Prostate gland (tissue), 2 donors: ENCODE results near the gene FSIP1. TPM values are rescaled to one million over a fixed set of nuclear protein-coding genes. Genes with fewer than 3 reads are reported as not detected.

Experiments
- DNase-seq: peaks from one replicate; pipeline ENCODE4 v3.0.0-alpha.2; 2019; ENCODE audit warnings: low spot score
- H3K27ac ChIP-seq, 2 donors: fragments of 200-600 bp; sonication (generic); 2 replicates each; pipeline ENCODE4 v1.5.1; 2017 to 2019
- H3K27me3 ChIP-seq: fragments of 200-600 bp; sonication (generic); replicated peaks from 2 replicates; pipeline ENCODE4 v1.5.1; 2019; ENCODE audit not compliant: insufficient read depth
- H3K36me3 ChIP-seq, 2 donors: fragments of 200-600 bp; sonication (generic); 1 replicate in 1 of 2; 2 replicates in 1 of 2; pipeline versions ENCODE4 v1.5.1 to v1.8.1; 2017 to 2019
- H3K4me1 ChIP-seq: fragments of 200-600 bp; sonication (generic); replicated peaks from 2 replicates; pipeline ENCODE4 v1.5.1; 2019
- H3K4me3 ChIP-seq, 2 donors: fragments of 200-600 bp; sonication (generic); 2 replicates each; pipeline ENCODE4 v1.5.1; 2017 to 2019
- H3K9me3 ChIP-seq: fragments of 200-600 bp; sonication (generic); 2 replicates; pipeline ENCODE4 v1.5.1; 2017
- POLR2A ChIP-seq: fragments of 450-650 bp; IDR thresholded peaks from one replicate; pipeline ENCODE4 v1.6.1; 2016; ENCODE audit warnings: antibody characterized with exemption, mild to moderate bottlenecking
- POLR2AphosphoS5 ChIP-seq: sonication (generic); formaldehyde crosslinking; IDR thresholded peaks from one replicate; pipeline ENCODE4 v1.6.1; 2017; ENCODE audit warnings: antibody characterized with exemption
- WGBS: methylation state at CpG from one replicate; pipeline ENCODE4 v1.1.5; 2018; 5-methylcytosine and 5-hydroxymethylcytosine counted together
- intact Hi-C: fragments of 100-400 bp; cut with DNase I; formaldehyde crosslinking; loops from one replicate; pipeline ENCODE4 v1.14.2; 2022
- total RNA-seq, 2 donors: library from RNA; depleted of rRNA; stranded (reverse); fragments of >200 nt; gene quantifications; one replicate each; pipeline ENCODE4 v1.1.0, GENCODE V29; 2016
- TF ChIP-seq, protein P1 (sequence below), 4 experiments: fragments of 200-600 bp in 2 of 4; fragments of 450-650 bp in 2 of 4; sonication (generic) in 2 of 4; IDR thresholded peaks; 1 replicate in 3 of 4; 2 replicates in 1 of 4; pipeline ENCODE4 v1.5.1; 2016 to 2019; ENCODE audit warnings: antibody characterized with exemption in 4 of 4, mild to moderate bottlenecking in 2 of 4, moderate library complexity in 2 of 4

The FSIP1 gene
- total RNA-seq, 2 donors from 2014 or later, result 1.6 to 2.3 TPM

DNA sequence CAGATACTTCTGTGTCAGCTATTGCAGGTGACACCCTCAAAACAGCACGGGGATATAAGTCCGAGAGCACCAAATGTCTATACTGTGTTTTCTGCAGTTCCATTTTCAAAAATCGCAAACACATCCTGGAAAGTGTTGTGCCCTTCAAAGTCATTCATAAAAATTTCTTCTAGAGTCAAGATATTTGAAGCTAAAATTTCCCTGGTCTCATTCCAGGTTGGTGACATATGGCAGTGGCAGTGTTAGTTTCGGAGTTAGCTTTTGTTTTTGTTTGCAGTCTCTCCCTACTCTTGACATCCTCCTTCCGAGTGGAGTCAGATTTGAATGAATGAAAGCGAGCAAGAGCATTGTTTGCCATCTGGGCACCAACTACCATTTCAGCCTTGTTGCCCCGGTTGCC lies 3.2 kb upstream of the FSIP1 start:
- no peak for TF ChIP-seq POLR2A
- TF ChIP-seq POLR2AphosphoS5, result no peak
- TF ChIP-seq, protein P1, sequence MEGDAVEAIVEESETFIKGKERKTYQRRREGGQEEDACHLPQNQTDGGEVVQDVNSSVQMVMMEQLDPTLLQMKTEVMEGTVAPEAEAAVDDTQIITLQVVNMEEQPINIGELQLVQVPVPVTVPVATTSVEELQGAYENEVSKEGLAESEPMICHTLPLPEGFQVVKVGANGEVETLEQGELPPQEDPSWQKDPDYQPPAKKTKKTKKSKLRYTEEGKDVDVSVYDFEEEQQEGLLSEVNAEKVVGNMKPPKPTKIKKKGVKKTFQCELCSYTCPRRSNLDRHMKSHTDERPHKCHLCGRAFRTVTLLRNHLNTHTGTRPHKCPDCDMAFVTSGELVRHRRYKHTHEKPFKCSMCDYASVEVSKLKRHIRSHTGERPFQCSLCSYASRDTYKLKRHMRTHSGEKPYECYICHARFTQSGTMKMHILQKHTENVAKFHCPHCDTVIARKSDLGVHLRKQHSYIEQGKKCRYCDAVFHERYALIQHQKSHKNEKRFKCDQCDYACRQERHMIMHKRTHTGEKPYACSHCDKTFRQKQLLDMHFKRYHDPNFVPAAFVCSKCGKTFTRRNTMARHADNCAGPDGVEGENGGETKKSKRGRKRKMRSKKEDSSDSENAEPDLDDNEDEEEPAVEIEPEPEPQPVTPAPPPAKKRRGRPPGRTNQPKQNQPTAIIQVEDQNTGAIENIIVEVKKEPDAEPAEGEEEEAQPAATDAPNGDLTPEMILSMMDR (IDR thresholded peaks at IDR 0.05), result no peak
- no peak for DNase-seq
- Histone ChIP-seq H3K4me3 (no peak overlapping the region), H3K27me3 (no peaks in the 10 kb centered on the region), H3K9me3 (no peaks in the 10 kb centered on the region), H3K36me3 (no peaks in the 10 kb centered on the region), H3K27ac (peak overlapping the region in 1 of 2 donors; percentile 81), H3K4me1 (peaks cover 15% of the 10 kb centered on the region)
- intact Hi-C loops, result loop anchor here (1.0 to 2.0 kb wide), 2 partner anchors 89 to 191 kb away; no protein-coding TSS in a partner anchor
- 72% methylated on average over 7 of the region's 7 CpGs for WGBS

DNA sequence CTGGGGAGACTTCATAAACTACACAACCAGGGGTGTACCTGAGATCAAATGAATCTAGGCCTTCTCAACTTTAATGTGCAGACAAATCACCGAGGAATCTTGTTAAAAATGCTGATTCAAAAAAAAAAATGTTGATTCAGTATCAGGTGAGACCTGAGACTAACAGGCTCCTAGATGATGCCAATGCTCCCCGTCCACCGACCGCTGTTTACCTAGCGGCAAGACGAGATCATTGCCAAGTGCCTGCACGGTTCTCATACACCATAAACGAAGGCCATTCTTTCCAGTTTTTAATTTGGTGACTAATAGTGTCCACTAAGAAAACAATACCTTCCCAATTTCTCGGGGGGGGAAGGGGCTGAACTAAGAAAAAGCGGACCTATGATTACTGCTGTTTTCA lies 2.5 kb upstream of the FSIP1 start:
- intact Hi-C loops, result no loop called here
- H3K27ac ChIP-seq, result peak overlapping the region; percentile 18 to 81
- peaks cover 15% of the 10 kb centered on the region for H3K4me1 ChIP-seq
- H3K27me3 ChIP-seq, result no peaks in the 10 kb centered on the region
- no peak overlapping the region for H3K4me3 ChIP-seq
- 44% methylated on average over 10 of the region's 10 CpGs for WGBS
- DNase-seq, result peak; percentile 67
- no peaks in the 10 kb centered on the region for H3K36me3 ChIP-seq
- no peaks in the 10 kb centered on the region for H3K9me3 ChIP-seq
- TF ChIP-seq, protein P1 (IDR thresholded peaks at IDR 0.05), result peak in 2 of 4 experiments; percentile 8 to 10
- TF ChIP-seq POLR2A (no peak), POLR2AphosphoS5 (peak; percentile 49)

DNA sequence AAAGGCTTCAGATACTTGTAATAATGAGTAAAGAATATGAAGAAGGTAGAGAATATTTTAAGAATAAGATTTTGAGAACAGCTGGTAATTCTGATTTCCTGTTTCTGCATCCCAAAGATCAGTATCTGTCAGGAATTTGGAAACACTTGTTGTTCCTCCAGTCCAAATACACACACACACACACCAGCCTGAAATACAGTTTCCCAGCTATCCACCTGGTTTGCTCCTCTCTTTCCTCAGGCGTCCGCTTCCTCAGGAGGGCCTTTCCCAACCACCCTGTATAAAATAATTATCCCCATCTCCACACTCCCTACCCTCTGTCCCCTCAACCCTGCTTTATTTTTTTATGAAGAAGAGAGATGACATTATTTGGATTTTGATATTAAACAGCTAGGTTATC lies 2.0 kb upstream of the FSIP1 start:
- intact Hi-C loops, result no loop called here
- WGBS, result 53% methylated on average over 2 of the region's 2 CpGs
- no peak for DNase-seq
- no peaks in the 10 kb centered on the region for H3K27me3 ChIP-seq
- no peak overlapping the region for H3K4me3 ChIP-seq
- no peak for TF ChIP-seq POLR2AphosphoS5
- peaks cover 15% of the 10 kb centered on the region for H3K4me1 ChIP-seq
- H3K9me3 ChIP-seq, result no peaks in the 10 kb centered on the region
- H3K27ac ChIP-seq, result peak overlapping the region; percentile 18 to 81
- H3K36me3 ChIP-seq, result no peaks in the 10 kb centered on the region

DNA sequence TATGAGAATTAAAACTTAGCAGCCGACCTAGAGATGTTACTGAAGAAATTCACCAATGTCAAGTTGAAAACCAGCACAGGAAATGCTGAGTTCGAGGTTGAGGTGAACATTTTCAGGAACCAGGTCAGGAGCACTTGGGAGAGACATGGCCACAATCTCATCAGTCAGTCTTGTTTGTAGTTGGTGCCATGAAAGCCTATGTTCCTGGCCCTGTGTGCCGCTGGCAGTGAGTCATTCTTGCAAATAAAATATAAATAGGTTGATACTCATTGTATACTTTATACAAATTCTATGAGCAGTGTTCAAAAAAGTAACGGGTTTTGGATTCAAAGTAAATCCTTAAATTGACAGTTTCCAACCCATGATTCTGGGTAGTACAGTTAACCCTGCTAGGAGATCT lies 1.5 kb upstream of the FSIP1 start:
- H3K36me3 ChIP-seq, result no peaks in the 10 kb centered on the region
- H3K9me3 ChIP-seq, result no peaks in the 10 kb centered on the region
- H3K4me3 ChIP-seq, result no peak overlapping the region
- H3K27me3 ChIP-seq, result no peaks in the 10 kb centered on the region
- TF ChIP-seq POLR2AphosphoS5, result peak; percentile 7
- TF ChIP-seq POLR2A, result no peak
- H3K4me1 ChIP-seq, result peaks cover 15% of the 10 kb centered on the region
- peak overlapping the region; percentile 81 for H3K27ac ChIP-seq
- intact Hi-C loops, result no loop called here
- no peak for DNase-seq
- WGBS, result 29% methylated on average over 4 of the region's 4 CpGs

DNA sequence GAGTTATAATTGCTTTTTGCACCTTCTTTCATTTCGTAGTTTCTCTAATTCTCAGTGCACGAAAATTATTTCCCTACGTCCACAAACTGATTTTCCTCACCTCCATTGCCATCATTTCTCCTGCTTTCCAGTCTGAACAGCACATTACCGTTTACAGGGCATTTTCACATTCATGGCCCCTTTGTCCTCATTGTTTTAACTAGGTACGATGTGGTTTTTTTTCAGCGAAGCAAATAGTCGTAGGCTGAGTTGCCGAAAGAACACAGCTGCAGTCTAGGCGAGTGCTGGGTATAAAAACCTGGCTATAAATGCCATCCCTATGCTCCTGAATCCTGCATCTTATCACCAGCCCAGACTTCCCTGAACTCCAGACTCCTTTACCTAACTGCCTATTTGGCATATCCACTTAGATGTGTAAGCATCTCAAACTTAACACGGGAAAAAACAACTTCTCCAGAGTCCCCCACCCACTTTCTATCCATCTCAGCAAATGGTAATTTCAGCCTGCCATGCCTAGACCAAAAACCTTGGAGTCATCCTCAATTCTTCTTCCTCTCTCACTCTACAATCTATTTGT lies 691 bp upstream of the FSIP1 start:
- TF ChIP-seq POLR2A (no peak), POLR2AphosphoS5 (no peak)
- TF ChIP-seq, protein P1 (IDR thresholded peaks at IDR 0.05), result no peak
- no peak for DNase-seq
- intact Hi-C loops, result no loop called here
- Histone ChIP-seq H3K9me3 (no peaks in the 10 kb centered on the region), H3K27ac (peak overlapping the region; percentile 81), H3K4me1 (peaks cover 15% of the 10 kb centered on the region), H3K4me3 (peak overlapping the region; percentile 67 to 71), H3K27me3 (no peaks in the 10 kb centered on the region), H3K36me3 (no peaks in the 10 kb centered on the region)
- 2% methylated on average over 10 of the region's 10 CpGs for WGBS

DNA sequence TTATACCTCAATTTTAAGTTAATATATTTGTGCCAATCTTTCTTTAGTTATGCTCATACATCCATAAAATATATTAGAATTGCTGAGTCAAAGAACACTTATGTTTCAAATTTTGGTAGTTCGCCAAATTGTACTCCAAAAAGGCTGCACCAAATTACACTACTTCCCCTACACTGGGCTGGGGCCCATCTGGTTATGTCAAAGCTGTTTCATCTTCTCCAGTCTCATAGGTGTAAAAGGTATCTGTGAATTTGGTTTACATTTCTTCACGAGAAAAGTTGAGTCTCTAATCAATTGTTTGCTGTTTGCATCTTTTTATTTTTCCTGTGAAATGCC lies 706 bp downstream of the FSIP1 start:
- Histone ChIP-seq H3K27me3 (no peaks in the 10 kb centered on the region), H3K27ac (peak overlapping the region; percentile 81), H3K36me3 (no peaks in the 10 kb centered on the region), H3K4me3 (peak overlapping the region; percentile 67 to 71), H3K9me3 (no peaks in the 10 kb centered on the region), H3K4me1 (peaks cover 7% of the 10 kb centered on the region)
- 68% methylated on average over 2 of the region's 2 CpGs for WGBS
- no peak for DNase-seq
- TF ChIP-seq POLR2A (no peak), POLR2AphosphoS5 (no peak)
- TF ChIP-seq, protein P1 (IDR thresholded peaks at IDR 0.05), result no peak
- intact Hi-C loops, result no loop called here
